HG03571 (cell line): Measurements from ENCODE around the gene LHFPL2.
A peak's percentile ranks its signal among the peaks of the same experiment; 100 is the strongest.
"Not testable (repeated sequence)": the region's sequence is repeated elsewhere in the genome, so short reads cannot be mapped to it uniquely, and the experiment has no call there.

Experiments
- ATAC-seq: cut with Tn5 transposase; IDR thresholded peaks from one replicate; pipeline ENCODE4 v1.9.1; 2021; ENCODE audit not compliant: unreplicated experiment

Gene LHFPL2, protein sequence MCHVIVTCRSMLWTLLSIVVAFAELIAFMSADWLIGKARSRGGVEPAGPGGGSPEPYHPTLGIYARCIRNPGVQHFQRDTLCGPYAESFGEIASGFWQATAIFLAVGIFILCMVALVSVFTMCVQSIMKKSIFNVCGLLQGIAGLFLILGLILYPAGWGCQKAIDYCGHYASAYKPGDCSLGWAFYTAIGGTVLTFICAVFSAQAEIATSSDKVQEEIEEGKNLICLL

DNA sequence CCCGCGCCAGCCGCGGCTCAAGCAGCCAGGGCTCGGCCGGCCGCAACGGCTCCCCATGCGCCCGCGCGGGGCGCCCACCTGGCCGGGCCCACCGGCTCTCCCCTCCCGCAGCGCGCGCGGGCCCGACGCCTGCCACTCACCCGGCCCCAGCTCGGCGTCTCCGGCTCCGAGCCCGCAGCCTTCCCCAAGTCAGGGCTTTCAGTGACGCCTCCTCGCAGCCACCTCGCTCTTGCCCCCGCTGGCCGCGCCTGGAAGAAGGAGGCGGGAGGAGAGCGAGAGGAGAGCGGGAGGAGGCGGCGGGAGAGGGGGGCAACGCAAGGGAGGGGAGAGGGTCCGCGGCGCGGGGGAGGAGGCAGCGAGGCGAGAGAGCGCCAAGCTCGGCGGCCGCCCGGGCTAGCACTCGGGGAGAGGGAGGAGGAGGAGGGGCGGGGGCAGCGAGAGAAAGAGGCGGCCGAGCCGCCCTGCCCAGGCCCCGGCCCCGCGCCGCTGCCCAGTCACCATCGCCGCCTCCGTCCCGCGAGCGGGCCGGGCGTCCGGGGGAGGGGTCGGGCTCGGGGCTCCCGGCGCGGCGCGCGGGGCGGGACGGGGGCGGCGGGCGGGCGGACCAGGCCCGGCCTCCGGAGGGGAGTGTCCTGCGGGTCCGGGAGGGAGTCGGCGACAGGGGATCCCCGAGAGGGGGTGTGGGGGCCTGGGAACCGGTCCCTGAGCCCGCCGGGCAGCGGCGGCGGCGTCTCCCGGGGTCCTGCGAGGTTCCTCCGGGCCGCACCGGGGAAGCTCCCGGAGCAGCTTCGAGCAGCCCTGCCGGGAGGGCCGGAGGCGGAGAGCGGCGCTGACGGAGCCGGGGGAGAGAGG lies at the start of gene LHFPL2:
Gene LHFPL2 (minus strand): TSS at position 414 of the 852 bp plus-strand sequence. CDS start 138,559 bp downstream, outside the sequence.
- ATAC-seq, result peak; percentile 51

DNA sequence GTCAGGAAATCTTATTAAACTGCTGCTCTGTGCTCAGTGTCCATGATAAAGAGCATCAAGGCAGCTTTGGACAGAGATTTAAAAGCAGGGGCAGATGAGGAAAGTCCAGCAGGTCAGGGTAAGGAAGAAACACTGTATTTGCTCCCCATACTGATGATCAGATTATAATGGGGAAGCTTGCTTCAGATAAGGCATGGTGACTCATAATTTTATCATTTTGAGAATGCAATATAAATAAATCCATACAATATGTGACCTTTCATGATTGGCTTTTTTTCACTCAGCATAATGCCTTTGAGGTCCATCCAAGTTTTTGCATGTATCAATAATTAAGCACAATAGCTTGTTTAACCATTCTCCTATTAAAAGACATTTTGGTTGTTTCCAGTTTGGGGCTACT lies 48.1 kb upstream of the LHFPL2 start:
- no peak for ATAC-seq

DNA sequence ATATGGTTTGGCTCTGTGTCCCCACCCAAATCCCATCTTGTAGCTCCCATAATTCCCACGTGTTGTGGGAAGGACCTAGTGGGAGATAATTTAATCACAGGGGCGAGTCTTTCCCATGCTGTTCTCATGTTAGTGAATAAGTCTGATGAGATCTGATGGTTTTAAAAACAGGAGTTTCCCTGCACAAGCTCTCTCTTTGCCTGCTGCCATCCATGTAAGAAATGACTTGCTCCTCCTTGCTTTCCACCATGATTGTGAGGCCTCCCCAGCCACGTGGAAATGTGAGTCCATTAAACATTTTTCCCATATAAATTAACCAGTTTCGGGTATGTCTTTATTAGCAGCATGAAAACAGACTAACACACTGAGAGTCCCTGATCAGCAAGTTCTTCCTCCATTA lies 47.5 kb upstream of the LHFPL2 start:
- not testable (repeated sequence) for ATAC-seq

DNA sequence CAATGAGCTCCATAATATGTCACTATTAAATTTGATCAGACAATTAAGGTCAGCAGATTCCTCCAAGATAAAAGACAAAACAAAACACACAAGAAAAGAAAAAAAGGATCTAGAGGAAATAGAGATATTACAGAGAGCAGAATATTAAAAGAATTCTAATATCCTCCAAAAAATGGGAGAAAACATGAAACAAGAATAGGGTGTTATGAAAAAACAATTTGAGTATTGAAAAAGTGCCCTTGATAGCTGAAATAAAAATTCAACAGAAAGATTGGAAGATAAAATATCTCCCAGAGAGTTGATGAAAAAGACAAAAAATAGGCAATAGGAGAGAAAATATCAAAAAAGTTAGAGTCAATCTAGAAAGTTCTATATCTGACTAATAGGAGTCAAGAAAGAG lies 44.8 kb upstream of the LHFPL2 start:
- ATAC-seq, result no peak

DNA sequence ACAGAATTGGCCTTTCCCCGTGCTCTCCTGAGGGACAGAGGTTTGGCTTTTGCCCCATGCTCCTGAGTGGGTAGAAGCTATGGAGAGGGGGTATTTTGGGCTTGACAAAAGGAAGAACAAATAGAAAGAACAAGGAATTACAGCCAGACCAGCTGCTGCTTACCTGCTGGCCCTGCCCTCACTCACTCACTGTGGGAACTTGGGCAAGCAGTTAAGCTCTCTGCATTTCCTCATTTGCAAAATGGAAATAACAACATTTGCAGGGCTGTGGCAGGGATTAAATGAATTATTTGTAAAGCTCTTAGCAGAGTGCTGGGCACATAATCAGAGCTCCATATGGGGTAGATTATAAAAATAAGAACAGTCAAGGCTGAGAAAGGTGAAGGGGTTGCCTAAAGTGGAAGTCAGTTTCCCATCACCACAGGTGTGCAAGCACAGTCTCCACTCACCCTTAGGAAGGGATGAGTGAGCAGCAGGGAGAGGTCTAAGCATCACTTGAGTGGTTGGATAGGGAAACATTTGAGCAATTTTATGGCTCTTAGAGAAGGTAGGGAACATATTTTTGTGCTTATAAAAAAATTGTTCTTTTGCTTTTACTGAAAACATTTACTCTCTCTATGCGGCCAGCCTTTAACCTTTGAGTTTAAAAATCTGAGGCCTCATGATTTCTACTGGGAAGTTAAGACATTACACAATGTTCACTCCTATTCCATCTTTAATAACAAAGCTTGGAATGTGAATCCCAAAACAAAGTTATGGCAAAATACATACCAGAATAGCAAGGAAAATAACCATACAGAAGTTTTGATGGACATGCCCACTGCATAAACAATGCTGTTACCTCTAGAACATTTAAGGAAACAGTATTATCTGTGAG lies 42.8 kb upstream of the LHFPL2 start:
- no peak for ATAC-seq

DNA sequence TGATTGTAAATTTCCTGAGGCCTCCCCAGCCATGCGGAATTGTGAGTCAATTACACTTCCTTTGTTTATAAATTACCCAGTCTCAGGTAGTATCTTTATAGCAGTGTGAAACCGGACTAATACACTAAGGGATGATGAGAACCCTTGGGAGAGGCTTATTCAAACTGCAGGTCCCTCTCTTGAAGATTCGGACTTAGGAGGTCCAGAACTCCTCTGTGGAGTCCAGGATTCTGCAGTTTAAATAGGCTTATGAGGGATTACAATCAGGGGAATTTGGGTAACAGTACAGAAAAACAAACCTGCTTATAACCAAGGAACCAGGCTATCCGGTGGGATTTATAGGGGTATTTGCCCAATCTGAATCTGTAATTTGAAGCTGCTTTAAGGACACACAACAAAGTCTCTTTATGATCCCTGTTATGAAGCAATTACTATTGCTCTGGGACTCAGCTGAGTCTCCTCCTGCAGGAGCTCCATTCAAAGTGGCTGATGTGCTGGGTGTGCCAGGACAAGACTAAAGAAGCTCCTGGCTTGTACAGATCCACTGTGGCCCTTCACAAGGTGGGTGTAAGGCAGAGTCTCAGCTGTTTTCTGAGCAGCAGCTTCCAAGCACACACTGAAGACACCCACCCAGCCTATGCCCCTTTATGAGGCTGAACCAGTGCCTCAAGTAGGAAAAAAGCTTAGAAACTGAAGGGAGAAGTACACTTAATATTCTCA lies 41.8 kb upstream of the LHFPL2 start:
- ATAC-seq, result no peak

DNA sequence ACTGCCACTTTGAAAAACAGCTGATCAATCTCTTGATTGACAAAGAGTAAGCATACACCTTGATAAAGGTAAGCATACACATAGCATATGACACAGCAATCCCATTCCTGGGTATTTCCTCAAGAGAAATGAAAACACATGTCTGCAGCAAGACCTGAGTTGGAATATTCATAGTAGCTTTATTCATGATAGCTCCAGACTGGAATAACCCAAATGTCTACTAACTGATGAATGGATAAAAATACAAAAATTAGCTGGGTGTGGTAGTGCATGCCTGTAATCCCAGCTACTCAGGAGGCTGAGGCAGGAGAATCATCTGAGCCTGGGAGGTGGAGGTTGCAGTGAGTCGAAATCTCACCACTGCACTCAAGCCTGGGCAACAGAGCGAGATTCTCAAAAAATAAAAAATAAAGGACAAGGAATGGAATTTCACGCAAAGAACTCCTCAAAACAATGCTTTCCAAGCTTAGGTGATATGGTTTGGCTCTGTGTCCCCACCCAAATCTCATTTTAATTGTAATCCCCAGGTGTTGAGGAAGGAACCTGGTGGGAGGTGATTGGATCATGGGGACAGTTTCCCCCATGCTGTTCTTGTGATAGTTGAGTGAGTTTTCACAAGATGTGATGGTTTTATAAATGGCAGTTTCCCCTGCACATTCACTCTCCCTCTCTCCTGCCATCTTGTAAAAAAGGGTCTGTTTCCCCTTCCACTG lies 41.1 kb upstream of the LHFPL2 start:
- ATAC-seq, result no peak

DNA sequence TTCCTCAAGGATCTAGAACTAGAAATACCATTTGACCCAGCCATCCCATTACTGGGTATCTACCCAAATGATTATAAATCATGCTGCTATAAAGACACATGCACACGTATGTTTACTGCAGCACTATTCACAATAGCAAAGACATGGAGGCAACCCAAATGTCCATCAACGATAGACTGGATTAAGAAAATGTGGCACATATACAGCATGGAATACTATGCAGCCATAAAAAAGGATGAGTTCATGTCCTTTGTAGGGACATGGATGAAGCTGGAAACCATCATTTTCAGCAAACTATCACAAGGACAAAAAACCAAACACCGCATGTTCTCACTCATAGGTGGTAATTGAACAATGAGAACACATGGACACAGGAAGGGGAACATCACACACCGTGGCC lies 38.9 kb upstream of the LHFPL2 start:
- not testable (repeated sequence) for ATAC-seq

DNA sequence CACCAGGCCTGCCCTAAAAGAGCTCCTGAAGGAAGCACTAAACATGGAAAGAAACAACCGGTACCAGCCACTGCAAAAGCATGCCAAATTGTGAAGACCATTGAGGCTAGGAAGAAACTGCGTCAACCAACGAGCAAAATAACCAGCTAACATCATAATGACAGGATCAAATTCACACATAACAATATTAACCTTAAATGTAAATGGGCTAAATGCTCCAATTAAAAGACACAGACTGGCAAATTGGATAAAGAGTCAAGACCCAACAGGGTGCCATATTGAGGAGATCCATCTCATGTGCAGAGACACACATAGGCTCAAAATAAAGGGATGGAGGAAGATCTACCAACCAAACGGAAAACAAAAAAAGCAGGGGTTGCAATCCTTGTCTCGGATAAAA lies 35.3 kb upstream of the LHFPL2 start:
- ATAC-seq, result not testable (repeated sequence)

DNA sequence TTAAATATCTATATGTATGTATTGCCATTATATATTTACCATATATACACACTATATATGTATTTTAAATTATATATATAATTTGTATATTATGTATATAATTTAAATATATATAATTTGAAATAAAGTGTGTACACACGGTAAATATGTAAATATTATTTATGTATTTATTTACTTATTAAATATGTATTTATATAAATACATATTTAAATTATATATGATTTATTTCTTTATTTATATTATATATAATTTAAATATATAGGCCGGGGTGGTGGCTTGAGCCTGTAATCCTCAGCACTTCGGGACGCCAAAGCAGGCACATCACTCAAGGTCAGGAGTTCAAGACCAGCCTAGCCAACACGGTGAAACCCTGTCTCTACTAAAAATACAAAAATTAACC lies 31.3 kb upstream of the LHFPL2 start:
- no peak for ATAC-seq

DNA sequence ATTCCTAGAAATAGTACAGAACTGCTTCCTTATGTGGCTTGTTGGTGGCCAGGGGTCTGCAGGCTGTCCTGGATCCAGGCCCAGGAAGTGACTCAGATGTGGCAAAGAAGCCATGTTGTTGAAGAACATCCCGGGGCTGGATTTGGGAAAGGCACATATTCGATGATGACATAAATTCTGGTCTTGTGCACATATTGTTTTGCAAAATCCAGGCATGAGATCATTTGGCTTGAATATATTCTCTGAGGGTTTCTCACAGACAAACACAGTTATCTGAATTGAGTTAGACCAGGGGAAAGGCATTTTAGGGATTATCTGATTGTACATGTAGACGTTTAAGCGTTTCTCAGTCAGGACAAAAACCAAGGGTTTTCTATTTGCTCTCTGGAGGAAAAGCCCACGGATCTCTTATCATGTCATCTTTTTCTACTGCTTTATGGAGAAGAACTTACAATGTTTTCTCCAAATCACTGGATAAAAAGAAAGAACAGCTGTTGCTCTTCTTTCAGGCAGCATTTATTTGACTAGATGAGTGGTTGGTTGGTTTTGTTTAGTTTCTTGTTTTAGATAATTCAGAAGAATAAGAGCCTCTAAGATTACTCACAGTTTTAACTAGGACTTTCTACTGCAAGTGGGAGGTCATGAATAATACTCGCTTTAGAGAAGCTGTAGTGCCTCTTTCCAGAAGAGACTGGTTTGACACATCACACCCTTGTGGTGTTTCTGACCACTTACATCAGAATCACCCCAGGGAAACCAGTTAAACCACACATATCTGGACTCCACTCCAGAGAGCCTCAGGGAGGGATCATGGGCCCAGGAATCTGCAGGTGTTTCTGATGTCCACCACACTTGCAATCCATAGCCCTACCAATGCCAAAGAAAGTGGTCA lies 29.5 kb upstream of the LHFPL2 start:
- ATAC-seq, result no peak

DNA sequence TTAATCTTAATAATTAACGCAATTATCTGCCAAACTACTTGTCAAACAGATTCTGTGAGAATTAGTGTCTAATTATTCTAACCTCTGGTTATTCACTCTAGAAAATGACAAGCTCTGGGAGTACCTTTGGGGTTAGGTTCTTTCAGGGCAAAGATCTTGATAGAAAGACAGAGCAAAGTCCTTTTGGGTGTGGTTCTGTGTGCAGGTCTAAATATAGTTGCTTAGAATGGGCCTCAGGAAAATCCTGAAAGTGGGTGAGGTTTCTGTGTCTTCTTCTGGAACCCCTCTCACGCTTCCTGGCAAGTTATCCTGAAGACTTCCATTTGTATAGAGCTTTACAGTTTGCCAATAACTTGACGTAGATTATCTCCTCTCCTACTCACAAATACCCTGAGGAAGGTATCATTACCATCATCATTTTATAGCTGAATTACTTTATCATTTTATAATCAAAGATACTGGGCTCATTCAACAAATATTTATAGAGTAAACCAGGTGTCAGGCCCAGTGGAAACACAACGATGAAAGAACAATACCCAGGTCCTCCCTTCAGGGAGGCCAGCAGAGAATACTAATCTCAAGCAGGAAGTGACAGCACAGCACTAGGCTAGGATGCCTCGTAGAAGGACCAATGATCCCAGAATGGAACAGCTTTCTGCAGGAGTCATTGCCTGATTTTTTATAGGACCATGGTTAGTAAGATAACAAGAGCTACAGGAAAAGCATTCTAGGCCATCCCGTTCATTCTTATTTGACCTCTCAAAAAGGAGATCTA lies 27.6 kb upstream of the LHFPL2 start:
- ATAC-seq, result no peak

DNA sequence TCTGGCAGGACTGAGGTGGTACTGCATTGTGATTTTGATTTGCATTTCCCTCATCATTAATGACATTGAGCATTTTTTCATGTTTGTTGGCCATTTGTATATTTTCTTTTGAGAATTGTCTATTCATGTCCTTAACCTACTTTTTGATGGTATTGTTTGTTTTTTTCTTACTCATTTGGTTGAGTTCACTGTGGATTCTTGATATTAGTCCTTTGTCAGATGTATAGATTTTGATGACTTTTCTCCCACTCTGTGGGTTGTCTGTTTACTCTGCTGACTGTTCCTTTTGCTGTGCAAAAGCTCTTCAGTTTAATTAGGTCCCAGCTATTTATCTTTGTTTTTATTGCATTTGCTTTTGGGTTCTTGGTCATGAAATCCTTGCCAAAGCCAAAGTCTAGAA lies 25.3 kb upstream of the LHFPL2 start:
- ATAC-seq, result not testable (repeated sequence)

DNA sequence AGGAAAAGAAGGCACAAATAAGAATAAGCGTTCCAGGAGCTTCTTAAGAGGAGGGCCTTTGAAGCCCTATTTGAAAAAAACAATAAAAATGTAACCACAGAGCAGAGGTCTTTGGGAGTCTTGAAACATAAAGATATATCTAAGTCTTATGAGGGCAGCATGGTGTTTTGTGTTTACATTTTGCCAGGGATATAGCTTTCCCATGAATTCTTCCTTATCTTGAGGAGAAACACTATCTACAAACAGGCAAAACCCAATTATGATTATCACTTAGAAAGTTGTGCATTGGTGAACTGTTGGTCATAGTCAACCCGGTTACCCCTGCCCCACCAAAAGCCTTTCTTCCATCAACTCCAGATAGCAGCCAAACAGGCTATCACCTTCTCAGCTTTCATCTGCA lies 23.6 kb upstream of the LHFPL2 start:
- no peak for ATAC-seq

DNA sequence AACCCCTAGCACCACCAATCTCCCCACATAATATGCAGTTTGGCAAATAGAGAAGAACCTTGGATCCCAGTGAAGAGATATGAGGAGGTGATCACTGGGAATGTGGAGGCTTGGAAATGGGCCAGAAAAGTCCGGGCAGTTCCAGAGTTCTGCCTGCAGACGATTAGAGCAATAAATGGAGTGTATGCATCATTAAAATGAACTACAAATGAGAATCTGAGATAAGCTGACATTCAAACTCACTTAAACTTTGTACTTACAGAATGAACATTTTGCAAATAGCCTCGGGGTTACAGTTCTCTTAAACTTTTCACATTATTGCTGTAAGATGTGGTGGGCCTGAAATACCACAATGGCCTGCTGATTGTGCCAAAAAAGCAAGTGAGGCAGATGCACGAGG lies 23.0 kb upstream of the LHFPL2 start:
- no peak for ATAC-seq

DNA sequence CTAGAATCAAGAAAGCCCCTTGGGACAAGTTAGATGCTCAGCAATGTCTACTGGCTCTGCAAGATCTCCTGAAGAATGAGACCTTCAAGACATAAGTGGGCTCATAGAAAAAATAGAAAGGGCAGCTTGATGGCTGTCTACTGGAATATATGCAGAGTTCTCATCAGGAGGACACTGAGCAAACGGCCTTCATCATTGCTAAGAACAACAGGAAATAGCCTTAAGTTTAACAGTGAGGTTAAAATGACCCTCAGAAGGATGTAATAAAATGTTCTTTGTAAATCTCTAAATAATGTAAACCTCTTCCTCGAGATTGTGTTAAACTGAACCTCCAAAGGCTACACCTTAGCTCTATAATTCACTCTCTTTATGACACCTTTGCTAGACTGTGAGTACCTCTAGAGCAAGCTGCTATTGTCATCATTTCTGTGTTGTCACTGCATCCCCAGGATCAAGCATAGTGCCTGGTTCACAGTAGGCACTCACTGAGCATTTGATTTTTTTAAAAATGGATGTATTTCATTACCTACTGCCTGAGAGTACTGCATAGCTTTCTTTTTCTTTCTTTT lies 22.2 kb upstream of the LHFPL2 start:
- ATAC-seq, result no peak

DNA sequence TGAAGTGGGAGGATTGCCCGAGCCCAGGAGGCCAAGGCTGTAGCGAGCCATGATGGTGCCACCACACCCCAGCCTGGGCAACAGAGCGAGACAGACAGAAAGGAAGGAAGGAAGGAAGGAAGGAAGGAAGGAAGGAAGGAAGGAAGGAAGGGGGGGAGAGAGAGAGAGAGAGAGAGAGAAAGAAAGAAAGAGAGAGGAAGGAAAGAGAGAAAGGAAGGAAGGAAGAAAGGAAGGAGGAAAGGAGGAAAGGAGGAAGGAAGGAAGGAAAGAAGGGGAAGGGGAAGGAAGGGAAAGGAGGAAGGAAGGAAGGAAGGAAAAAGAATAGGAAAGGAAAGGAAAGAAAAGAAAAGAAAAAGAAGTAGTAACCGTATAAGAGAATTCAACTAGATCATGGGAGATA lies 20.8 kb upstream of the LHFPL2 start:
- ATAC-seq, result no peak

DNA sequence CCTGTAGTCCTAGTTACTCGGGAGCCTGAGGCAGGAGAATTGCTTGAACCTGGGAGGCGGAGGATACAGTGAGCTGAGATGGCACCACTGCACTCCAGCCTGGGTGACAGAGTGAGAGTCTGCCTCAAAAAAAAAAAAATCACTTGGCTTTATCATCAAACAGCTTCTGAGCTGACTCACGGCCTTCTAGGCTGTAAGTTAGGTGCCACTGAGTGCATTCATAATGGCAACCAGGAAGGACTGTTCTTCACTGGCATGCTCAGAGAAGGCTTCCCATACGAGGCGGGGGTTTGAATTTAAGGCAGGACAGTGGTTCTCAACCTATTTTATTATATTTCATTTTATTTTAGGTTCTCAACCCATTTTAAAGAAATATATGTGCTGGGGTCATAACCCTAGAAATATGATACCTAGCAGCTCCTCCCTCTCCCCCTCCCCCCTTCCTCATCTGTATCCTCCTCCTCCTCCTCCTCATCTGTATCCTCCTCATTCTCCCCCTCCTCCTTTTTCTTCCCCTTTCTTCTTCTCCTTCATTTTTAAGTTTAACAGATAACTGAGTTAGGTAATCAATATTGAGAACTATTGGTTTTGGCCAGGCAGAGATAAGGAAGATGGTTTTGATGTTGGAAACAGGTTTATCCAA lies 19.0 kb upstream of the LHFPL2 start:
- no peak for ATAC-seq
